Measurements from ENCODE around the gene PNLIPRP1. TPM values are rescaled to one million over a fixed set of nuclear protein-coding genes. Genes with fewer than 3 reads are reported as not detected.

PNLIPRP1 gene
- total and polyA plus RNA-seq, 2 of the 4 experiments (the other 2 are of a cell fraction): not detected

DNA sequence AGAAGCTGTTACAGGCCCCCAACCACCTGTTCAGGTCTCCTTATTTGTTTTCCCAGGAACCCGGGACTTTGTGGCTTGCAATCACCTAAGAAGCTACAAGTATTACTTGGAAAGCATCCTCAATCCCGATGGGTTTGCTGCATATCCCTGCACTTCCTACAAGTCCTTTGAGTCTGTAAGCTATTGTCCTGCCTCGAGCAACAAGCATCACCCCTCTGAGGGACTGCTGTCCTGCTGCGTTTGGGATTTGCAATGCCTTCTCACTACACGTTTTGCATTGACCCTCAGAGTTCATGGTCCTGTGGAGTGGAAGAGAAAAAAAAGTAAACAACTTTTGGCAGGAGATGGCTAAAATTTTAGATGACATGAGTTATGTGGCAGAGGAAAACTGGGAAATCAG is 9.2 kb downstream of the PNLIPRP1 start:
- no peak overlapping the region for H2BK15ac ChIP-seq (ENCODE audit: low read depth, low read length)
- H3K4me3 ChIP-seq (ENCODE audit: insufficient read depth, low read depth, low read length): no peak overlapping the region
- H3K9ac ChIP-seq (ENCODE audit: low read depth, low read length): no peak overlapping the region
- H3K23ac ChIP-seq (ENCODE audit: low read depth, low read length): no peak overlapping the region
- DNase-seq (no peak), ATAC-seq (ENCODE audit: low read depth) (no peak)
- no peak overlapping the region for H2BK20ac ChIP-seq (ENCODE audit: low read depth, low read length)
- no peaks in the 10 kb centered on the region for H3K79me1 ChIP-seq (ENCODE audit: low read depth in 1 of 2, low read length in 2 of 2)
- no peak overlapping the region for H2AK9ac ChIP-seq (replicated peaks; ENCODE audit: low read depth, low read length, poor library complexity)
- TF ChIP-seq SMC3 (IDR thresholded peaks at IDR 0.05; ENCODE audit: low read depth, low read length): no peak
- TF ChIP-seq MAZ (IDR thresholded peaks at IDR 0.05; ENCODE audit: borderline replicate concordance, low read depth, low read length): no peak
- H4K8ac ChIP-seq (ENCODE audit: low read depth in 2 of 2, low read length in 2 of 2): no peak overlapping the region
- no peak overlapping the region for H4K5ac ChIP-seq (ENCODE audit: low read depth, low read length)
- in situ Hi-C loops (cut with MboI; ENCODE audit: low sequenced_read_pairs) (no loop called here), dilution Hi-C loops (cut with HindIII; ENCODE audit: low sequenced_read_pairs, unreplicated experiment) (no loop called here), intact Hi-C loops (cut with micrococcal nuclease) (no loop called here)
- H4K20me1 ChIP-seq (ENCODE audit: insufficient read depth, low read length): no peaks in the 10 kb centered on the region
- no peaks in the 10 kb centered on the region for H3K36me3 ChIP-seq (ENCODE audit: control insufficient read depth, insufficient read depth, low read length)
- H3K27ac ChIP-seq (ENCODE audit: insufficient read depth, low read length): no peak overlapping the region
- no TSS peak for BruUV-seq (replicated peaks)
- H4K91ac ChIP-seq (ENCODE audit: insufficient read depth, low read depth, low read length): no peak overlapping the region
- no peak overlapping the region for H2BK120ac ChIP-seq (ENCODE audit: low read depth, low read length)
- H3K14ac ChIP-seq (replicated peaks; ENCODE audit: low read depth, low read length): no peak overlapping the region
- no peaks in the 10 kb centered on the region; the same call in 1 of the 2 replicates for H3K27me3 ChIP-seq (ENCODE audit: control insufficient read depth, insufficient read depth, low read length)
- no peaks in the 10 kb centered on the region for H3K4me1 ChIP-seq (ENCODE audit: control insufficient read depth, insufficient read depth, low read length)
- H3K9me1 ChIP-seq (ENCODE audit: insufficient read depth, low read length): no peaks in the 10 kb centered on the region
- H2BK5ac ChIP-seq (ENCODE audit: low read depth, low read length, poor library complexity, severe bottlenecking): no peak overlapping the region
- WGBS, 2 experiments (ENCODE audit: extremely low coverage in 2 of 2, insufficient read length in 1 of 2): no CpG with 5 or more reads among the region's 5 CpGs
- CTCF ChIA-PET: no interaction called here
- H3K56ac ChIP-seq (ENCODE audit: extremely low read depth, insufficient read depth, low read length): no peak overlapping the region
- H2AFZ ChIP-seq (replicated peaks; ENCODE audit: low read length, poor library complexity): no peak overlapping the region
- POLR2A ChIA-PET (ENCODE audit: unreplicated experiment): no interaction called here
- no peak overlapping the region for H2AK5ac ChIP-seq (ENCODE audit: low read depth, low read length)
- H3K4me2 ChIP-seq (ENCODE audit: low read depth, low read length): no peak overlapping the region
- no peak overlapping the region for H3K4ac ChIP-seq (ENCODE audit: low read depth, low read length)
- H3K9me3 ChIP-seq (ENCODE audit: control insufficient read depth, insufficient read depth, low read length): no peaks in the 10 kb centered on the region
- H3K18ac ChIP-seq (ENCODE audit: low read depth, low read length): no peak overlapping the region

Measured in IMR-90 (cell line).